Activated naive CD8-positive, alpha-beta T cell treated with anti-CD3 and anti-CD28 coated beads for 36 hours (primary cell): ENCODE results near the gene CDKN2A. TPM values are rescaled to one million over a fixed set of nuclear protein-coding genes. Genes with fewer than 3 reads are reported as not detected.

Source experiments
- total RNA-seq, 2 experiments: library from RNA; stranded (reverse); gene quantifications; one replicate each; pipeline ENCODE4 v1.2.3, GENCODE V29; 2021

The CDKN2A gene
- total RNA-seq, 2 experiments from 2014 or later, result 0.97 to 1.5 TPM

Other genes starting within 250 kb of the CDKN2A start
- gene MTAP, start 191.8 kb downstream of the CDKN2A start, total RNA-seq, result 100 to 1,000 TPM in 1 of 2 experiments, 10 to 100 TPM in 1; 87.5 to 105 TPM
- gene CDKN2B-AS1, start 399 bp upstream of the CDKN2A start, total RNA-seq, result under 1 TPM in 1 of 2 experiments, not detected in 1; 0.10 TPM
- gene CDKN2B, start 14.9 kb upstream of the CDKN2A start, total RNA-seq, result not detected